Trophoblast cell (in vitro differentiated cells and primary cell): ENCODE results near the gene TINCR.

Experiments
- DNase-seq, 2 donors: peaks; one replicate each; pipeline ENCODE4 v3.0.0-alpha.2; 2016
- H2AFZ ChIP-seq: 2 replicates; pipeline ENCODE4 v1.6.1; 2013; ENCODE audit warnings: low read length, moderate library complexity, mild to moderate bottlenecking; ENCODE audit not compliant: insufficient read depth, poor library complexity
- H2AK5ac ChIP-seq: 2 replicates; pipeline ENCODE4 v1.6.1; 2013; ENCODE audit warnings: mild to moderate bottlenecking, low read length
- H2BK120ac ChIP-seq: 2 replicates; pipeline ENCODE4 v1.6.1; 2013; ENCODE audit warnings: low read length, mild to moderate bottlenecking, moderate library complexity; ENCODE audit not compliant: insufficient read depth, poor library complexity
- H2BK12ac ChIP-seq: 2 replicates; pipeline ENCODE4 v1.6.1; 2013; ENCODE audit warnings: mild to moderate bottlenecking, low read length, moderate library complexity
- H2BK5ac ChIP-seq: 2 replicates; pipeline ENCODE4 v1.6.1; 2013; ENCODE audit warnings: low read length, low read depth, moderate library complexity, mild to moderate bottlenecking; ENCODE audit not compliant: poor library complexity
- H3K14ac ChIP-seq: 2 replicates; pipeline ENCODE4 v1.6.1; 2013; ENCODE audit warnings: mild to moderate bottlenecking, low read length
- H3K18ac ChIP-seq: 2 replicates; pipeline ENCODE4 v1.6.1; 2013; ENCODE audit warnings: mild to moderate bottlenecking, low read length
- H3K23ac ChIP-seq: 2 replicates; pipeline ENCODE4 v1.6.1; 2013; ENCODE audit warnings: low read length
- H3K27ac ChIP-seq: 2 replicates; pipeline ENCODE4 v1.5.1; 2013; ENCODE audit warnings: low read depth, mild to moderate bottlenecking, inconsistent platforms, low read length, moderate library complexity
- H3K27me3 ChIP-seq: 2 replicates; pipeline ENCODE4 v1.6.1; 2013; ENCODE audit warnings: inconsistent platforms, mild to moderate bottlenecking, low read length, moderate library complexity; ENCODE audit not compliant: insufficient read depth
- H3K36me3 ChIP-seq, 2 experiments: 1 replicate in 1 of 2; 2 replicates in 1 of 2; pipeline ENCODE4 v1.6.1; 2013; ENCODE audit warnings: low read length in 2 of 2, mild to moderate bottlenecking in 2 of 2, moderate library complexity in 1 of 2; ENCODE audit not compliant: insufficient read depth in 2 of 2, control insufficient read depth in 1 of 2
- H3K4ac ChIP-seq: 2 replicates; pipeline ENCODE4 v1.6.1; 2013; ENCODE audit warnings: low read depth, mild to moderate bottlenecking, low read length, moderate library complexity
- H3K4me1 ChIP-seq, 2 experiments: 1 replicate in 1 of 2; 2 replicates in 1 of 2; pipeline ENCODE4 v1.6.1; 2013; ENCODE audit warnings: low read length in 2 of 2, mild to moderate bottlenecking in 2 of 2, moderate library complexity in 1 of 2; ENCODE audit not compliant: insufficient read depth in 2 of 2, control insufficient read depth in 1 of 2
- H3K4me2 ChIP-seq: 2 replicates; pipeline ENCODE4 v1.6.1; 2013; ENCODE audit warnings: inconsistent platforms, mild to moderate bottlenecking, low read length, moderate library complexity
- H3K4me3 ChIP-seq: 2 replicates; pipeline ENCODE4 v1.5.1; 2013; ENCODE audit warnings: mild to moderate bottlenecking, low read depth, low read length, inconsistent platforms
- H3K79me1 ChIP-seq: one replicate; pipeline ENCODE4 v1.6.1; 2013; ENCODE audit warnings: low read length
- H3K79me2 ChIP-seq: 2 replicates; pipeline ENCODE4 v1.6.1; 2013; ENCODE audit warnings: low read length, mild to moderate bottlenecking; ENCODE audit not compliant: control insufficient read depth, insufficient read depth, poor library complexity
- H3K9ac ChIP-seq: 2 replicates; pipeline ENCODE4 v1.6.1; 2013; ENCODE audit warnings: mild to moderate bottlenecking, low read length
- H3K9me3 ChIP-seq: 2 replicates; pipeline ENCODE4 v1.6.1; 2013; ENCODE audit warnings: low read depth, mild to moderate bottlenecking, control low read depth, inconsistent platforms, low read length; ENCODE audit not compliant: insufficient read depth
- H4K12ac ChIP-seq: 2 replicates; pipeline ENCODE4 v1.6.1; 2013; ENCODE audit warnings: low read depth, mild to moderate bottlenecking, low read length, moderate library complexity
- H4K8ac ChIP-seq: 2 replicates; pipeline ENCODE4 v1.6.1; 2013; ENCODE audit warnings: low read depth, mild to moderate bottlenecking, low read length, moderate library complexity
- H4K91ac ChIP-seq: one replicate; pipeline ENCODE4 v1.6.1; 2013; ENCODE audit warnings: low read depth, mild to moderate bottlenecking, low read length, moderate library complexity
- WGBS: extraction: QIAGEN DNeasy Blood & Tissue Kit; methylation state at CpG from one replicate; pipeline ENCODE4 v1.1.7; 2013; ENCODE audit warnings: missing lambda C conversion rate; ENCODE audit not compliant: insufficient read length, insufficient coverage; ENCODE audit errors: extremely low coverage; 5-methylcytosine and 5-hydroxymethylcytosine counted together

Gene TINCR

DNA sequence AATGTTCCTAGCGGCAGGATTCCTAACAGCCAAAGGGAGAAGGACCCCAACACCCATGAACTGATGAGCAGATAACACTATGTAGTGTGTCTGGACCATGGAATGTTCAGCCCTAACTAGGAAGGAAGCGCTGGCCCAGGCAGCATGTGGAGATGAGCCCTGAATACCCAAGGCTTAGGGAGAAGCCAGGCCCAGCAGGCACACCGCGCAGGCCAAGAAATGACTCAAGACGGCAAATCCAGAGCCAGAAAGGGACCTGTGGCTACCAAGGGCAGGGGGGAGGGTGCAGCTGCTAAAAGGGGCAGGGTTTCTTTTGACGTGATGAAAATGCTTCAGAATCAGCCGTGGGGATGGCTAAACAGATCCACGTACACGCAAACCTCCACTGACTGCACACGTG lies 20.7 kb upstream of the TINCR start:
- H2BK5ac ChIP-seq, result no peak overlapping the region
- no peak overlapping the region for H4K12ac ChIP-seq
- no peak overlapping the region for H3K4ac ChIP-seq
- H3K4me1 ChIP-seq, result peaks cover 9 to 12% of the 10 kb centered on the region in 2 experiments
- H3K23ac ChIP-seq, result no peak overlapping the region
- H4K8ac ChIP-seq, result no peak overlapping the region
- H3K79me2 ChIP-seq, result no peaks in the 10 kb centered on the region
- no peak for DNase-seq
- peaks cover 56 to 69% of the 10 kb centered on the region in 2 experiments for H3K36me3 ChIP-seq
- no peak overlapping the region for H2AK5ac ChIP-seq
- H3K27ac ChIP-seq, result no peak overlapping the region
- H2BK120ac ChIP-seq, result no peak overlapping the region
- H3K14ac ChIP-seq, result no peak overlapping the region
- H3K27me3 ChIP-seq, result no peaks in the 10 kb centered on the region
- H3K79me1 ChIP-seq, result no peaks in the 10 kb centered on the region
- H2AFZ ChIP-seq, result no peak overlapping the region
- H3K4me2 ChIP-seq, result no peak overlapping the region
- no peak overlapping the region for H4K91ac ChIP-seq
- no peak overlapping the region for H3K18ac ChIP-seq
- no peak overlapping the region for H3K9ac ChIP-seq
- H2BK12ac ChIP-seq, result no peak overlapping the region
- no CpG with 5 or more reads among the region's 10 CpGs for WGBS
- H3K9me3 ChIP-seq, result no peaks in the 10 kb centered on the region
- H3K4me3 ChIP-seq, result no peak overlapping the region

DNA sequence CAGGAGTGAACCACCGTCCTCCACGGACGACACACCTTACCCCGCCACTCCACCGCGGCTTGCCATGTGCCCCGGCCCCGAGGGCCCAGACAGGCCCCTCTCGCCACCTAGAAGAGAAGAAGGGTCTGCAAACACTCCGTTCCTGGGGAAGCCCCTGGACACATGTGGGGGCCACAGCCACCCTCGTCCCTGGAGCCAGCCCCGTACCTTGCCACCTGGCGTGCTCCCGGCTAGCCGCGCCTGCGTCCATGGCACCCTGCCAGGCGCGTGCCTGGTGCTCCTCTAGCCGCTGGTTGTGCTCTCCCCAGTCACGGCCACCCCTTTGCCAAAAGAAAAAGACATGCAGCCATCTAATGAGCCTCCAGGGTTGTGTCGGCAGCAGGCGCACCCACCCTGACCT lies 19.9 kb upstream of the TINCR start:
- Histone ChIP-seq H2AFZ (no peak overlapping the region), H4K12ac (no peak overlapping the region), H3K9ac (no peak overlapping the region), H4K8ac (no peak overlapping the region), H3K79me2 (no peaks in the 10 kb centered on the region), H4K91ac (no peak overlapping the region), H2AK5ac (no peak overlapping the region), H3K4me1 (peaks cover 9 to 12% of the 10 kb centered on the region in 2 experiments), H3K23ac (no peak overlapping the region), H3K27ac (no peak overlapping the region), H2BK12ac (no peak overlapping the region), H3K4me2 (no peak overlapping the region), H2BK5ac (no peak overlapping the region), H3K79me1 (no peaks in the 10 kb centered on the region), H3K27me3 (no peaks in the 10 kb centered on the region), H3K4ac (no peak overlapping the region), H3K14ac (no peak overlapping the region), H2BK120ac (no peak overlapping the region), H3K18ac (no peak overlapping the region), H3K4me3 (no peak overlapping the region), H3K36me3 (peaks cover 54 to 62% of the 10 kb centered on the region in 2 experiments), H3K9me3 (no peaks in the 10 kb centered on the region)
- DNase-seq, result no peak
- no CpG with 5 or more reads among the region's 23 CpGs for WGBS

DNA sequence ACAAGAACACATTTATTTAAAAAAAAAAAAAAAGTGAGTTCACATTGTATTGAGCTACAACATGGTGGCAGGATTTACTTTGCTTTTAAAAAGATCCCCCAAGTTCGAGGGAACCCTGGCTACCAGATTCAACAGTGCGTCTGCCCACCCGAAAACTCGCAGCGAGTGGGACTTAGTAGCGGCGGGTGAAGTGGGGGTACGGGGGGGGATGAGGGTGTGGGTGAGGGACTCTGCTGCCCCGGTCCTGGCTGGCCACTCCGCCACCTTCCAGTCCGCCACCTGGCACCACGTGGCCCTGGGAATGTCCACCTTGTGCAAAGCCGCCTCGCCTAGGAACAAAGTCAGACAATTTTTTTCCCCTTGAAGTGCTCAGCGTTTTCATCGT lies 19.3 kb upstream of the TINCR start:
- Histone ChIP-seq H3K79me2 (no peaks in the 10 kb centered on the region), H4K12ac (no peak overlapping the region), H4K91ac (no peak overlapping the region), H3K18ac (no peak overlapping the region), H3K9ac (no peak overlapping the region), H2BK120ac (no peak overlapping the region), H3K4ac (no peak overlapping the region), H3K4me2 (no peak overlapping the region), H2AK5ac (no peak overlapping the region), H4K8ac (no peak overlapping the region), H3K27me3 (no peaks in the 10 kb centered on the region), H3K4me1 (peaks cover 9 to 12% of the 10 kb centered on the region in 2 experiments), H2AFZ (no peak overlapping the region), H3K79me1 (no peaks in the 10 kb centered on the region), H3K9me3 (no peaks in the 10 kb centered on the region), H2BK5ac (no peak overlapping the region), H3K23ac (no peak overlapping the region), H3K27ac (no peak overlapping the region), H3K36me3 (peaks cover 54 to 58% of the 10 kb centered on the region in 2 experiments), H2BK12ac (no peak overlapping the region), H3K14ac (no peak overlapping the region), H3K4me3 (no peak overlapping the region)
- WGBS, result no CpG with 5 or more reads among the region's 16 CpGs
- DNase-seq, result no peak

DNA sequence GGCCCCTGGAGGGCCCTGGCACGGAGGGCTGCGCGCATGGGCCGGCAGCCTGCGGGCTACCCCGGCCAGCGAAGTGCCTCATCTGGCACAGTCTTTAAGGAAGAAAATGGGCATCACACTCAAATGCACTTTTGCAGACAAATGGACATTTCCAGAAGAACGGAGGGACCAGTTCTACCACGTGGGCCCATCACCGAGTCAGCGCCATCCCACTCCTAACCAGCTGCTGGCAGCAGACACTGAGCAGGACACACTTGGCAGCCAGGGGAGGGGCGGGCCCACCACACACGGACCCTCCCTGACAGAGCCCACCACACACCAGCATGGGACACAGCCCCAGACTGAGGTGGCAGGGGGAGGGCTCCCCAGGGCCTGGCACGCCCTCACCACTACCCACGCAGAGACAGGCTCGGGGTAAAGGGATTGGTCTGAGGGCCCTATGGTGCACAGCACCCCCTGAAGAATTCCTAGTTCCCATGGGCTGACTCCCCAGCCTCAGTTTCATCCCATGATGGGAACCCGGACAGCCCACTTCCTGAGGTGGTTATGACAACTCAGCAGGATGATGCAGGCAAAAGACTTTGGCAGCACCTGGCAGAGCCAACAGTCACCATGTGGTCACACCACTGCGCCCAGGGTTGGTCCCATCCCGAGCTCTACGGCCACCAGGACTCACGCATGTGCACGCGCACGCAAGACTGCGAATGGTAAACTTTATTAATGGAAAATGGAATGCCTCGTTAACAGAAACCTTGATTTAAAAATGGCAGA lies 18.7 kb upstream of the TINCR start:
- WGBS, result no CpG with 5 or more reads among the region's 26 CpGs
- no peak overlapping the region for H3K27ac ChIP-seq
- no peak overlapping the region for H3K14ac ChIP-seq
- H3K23ac ChIP-seq, result no peak overlapping the region
- H2BK5ac ChIP-seq, result no peak overlapping the region
- H4K91ac ChIP-seq, result no peak overlapping the region
- no peak overlapping the region for H3K18ac ChIP-seq
- no peaks in the 10 kb centered on the region for H3K79me1 ChIP-seq
- peak overlapping the region; percentile 5 for H3K4me2 ChIP-seq
- no peak overlapping the region for H2BK12ac ChIP-seq
- H3K4me3 ChIP-seq, result no peak overlapping the region
- no peaks in the 10 kb centered on the region for H3K79me2 ChIP-seq
- no peak overlapping the region for H2BK120ac ChIP-seq
- no peaks in the 10 kb centered on the region for H3K27me3 ChIP-seq
- no peak overlapping the region for H3K9ac ChIP-seq
- H3K9me3 ChIP-seq, result no peaks in the 10 kb centered on the region
- DNase-seq, result no peak
- H2AFZ ChIP-seq, result no peak overlapping the region
- H4K12ac ChIP-seq, result no peak overlapping the region
- peaks cover 50 to 54% of the 10 kb centered on the region in 2 experiments for H3K36me3 ChIP-seq
- H2AK5ac ChIP-seq, result no peak overlapping the region
- H3K4me1 ChIP-seq, result peaks cover 9 to 12% of the 10 kb centered on the region in 2 experiments
- H3K4ac ChIP-seq, result no peak overlapping the region
- no peak overlapping the region for H4K8ac ChIP-seq
